ENCODE data around the gene MTHFD2L. TPM values are rescaled to one million over a fixed set of nuclear protein-coding genes. Genes with fewer than 3 reads are reported as not detected.

Gene MTHFD2L
- total RNA-seq, 1 donor from 2014 or later = 14.6 TPM

GRCh38 chr4:74319470-74319869 lies 161.6 kb downstream of the MTHFD2L start:
- Mint-ChIP-seq H3K27me3 (peaks cover 3% of the 10 kb centered on the region), H3K4me3 (no peak overlapping the region), H3K9me3 (no peaks in the 10 kb centered on the region), H3K4me1 (ENCODE audit: unreplicated experiment) (peaks cover 10% of the 10 kb centered on the region), H3K36me3 (no peaks in the 10 kb centered on the region), H3K27ac (no peak overlapping the region)
- no peak for DNase-seq (ENCODE audit: extremely low spot score, unreplicated experiment)
- no peak for TF ChIP-seq CTCF (conservative IDR thresholded peaks at IDR 0.05)

- Mint-ChIP-seq H3K4me1 (ENCODE audit: unreplicated experiment) (peaks cover 10% of the 10 kb centered on the region), H3K9me3 (no peaks in the 10 kb centered on the region), H3K4me3 (no peak overlapping the region), H3K27ac (peak overlapping the region; percentile 68), H3K27me3 (peaks cover 3% of the 10 kb centered on the region), H3K36me3 (no peaks in the 10 kb centered on the region)
- DNase-seq (ENCODE audit: extremely low spot score, unreplicated experiment) = no peak
- TF ChIP-seq CTCF (conservative IDR thresholded peaks at IDR 0.05) = peak; percentile 70
Observed at GRCh38 chr4:74320559-74321118, 162.7 kb downstream of the MTHFD2L start.

GRCh38 chr4:74322301-74322700 lies 164.4 kb downstream of the MTHFD2L start:
- H3K36me3 Mint-ChIP-seq = no peaks in the 10 kb centered on the region
- no peak overlapping the region for H3K27ac Mint-ChIP-seq
- peaks cover 10% of the 10 kb centered on the region for H3K4me1 Mint-ChIP-seq (ENCODE audit: unreplicated experiment)
- no peak for TF ChIP-seq CTCF (conservative IDR thresholded peaks at IDR 0.05)
- H3K4me3 Mint-ChIP-seq = no peak overlapping the region
- no peaks in the 10 kb centered on the region for H3K9me3 Mint-ChIP-seq
- DNase-seq (ENCODE audit: extremely low spot score, unreplicated experiment) = no peak
- H3K27me3 Mint-ChIP-seq = peaks cover 3% of the 10 kb centered on the region

- Mint-ChIP-seq H3K27me3 (peaks cover 3% of the 10 kb centered on the region), H3K27ac (no peak overlapping the region), H3K4me3 (no peak overlapping the region), H3K9me3 (peaks cover 1% of the 10 kb centered on the region), H3K4me1 (ENCODE audit: unreplicated experiment) (peaks cover 10% of the 10 kb centered on the region), H3K36me3 (no peaks in the 10 kb centered on the region)
- DNase-seq (ENCODE audit: extremely low spot score, unreplicated experiment) = no peak
- no peak for TF ChIP-seq CTCF (conservative IDR thresholded peaks at IDR 0.05)
Observed at GRCh38 chr4:74323663-74324062, 165.7 kb downstream of the MTHFD2L start.

GRCh38 chr4:74324262-74324661 lies 166.3 kb downstream of the MTHFD2L start:
- peaks cover 3% of the 10 kb centered on the region for H3K27me3 Mint-ChIP-seq
- no peak for TF ChIP-seq CTCF (conservative IDR thresholded peaks at IDR 0.05)
- no peak overlapping the region for H3K4me3 Mint-ChIP-seq
- no peak overlapping the region for H3K27ac Mint-ChIP-seq
- peaks cover 10% of the 10 kb centered on the region for H3K4me1 Mint-ChIP-seq (ENCODE audit: unreplicated experiment)
- H3K36me3 Mint-ChIP-seq = no peaks in the 10 kb centered on the region
- DNase-seq (ENCODE audit: extremely low spot score, unreplicated experiment) = no peak
- peaks cover 7% of the 10 kb centered on the region for H3K9me3 Mint-ChIP-seq

- H3K27ac Mint-ChIP-seq = no peak overlapping the region
- H3K9me3 Mint-ChIP-seq = peaks cover 8% of the 10 kb centered on the region
- peaks cover under 1% of the 10 kb centered on the region for H3K27me3 Mint-ChIP-seq
- no peak overlapping the region for H3K4me3 Mint-ChIP-seq
- H3K36me3 Mint-ChIP-seq = no peaks in the 10 kb centered on the region
- peaks cover 3% of the 10 kb centered on the region for H3K4me1 Mint-ChIP-seq (ENCODE audit: unreplicated experiment)
- TF ChIP-seq CTCF (conservative IDR thresholded peaks at IDR 0.05) = no peak
- DNase-seq (ENCODE audit: extremely low spot score, unreplicated experiment) = no peak
Observed at GRCh38 chr4:74325886-74326285, 168.0 kb downstream of the MTHFD2L start.

All from type B pancreatic cell (in vitro differentiated cells).